Esophagus (tissue), 2 donors: ENCODE data around the gene KIZ. TPM values are rescaled to one million over a fixed set of nuclear protein-coding genes. Genes with fewer than 3 reads are reported as not detected.

Experiments used
- H3K27ac ChIP-seq, 2 donors: one replicate each; pipeline ENCODE4 v1.5.1; 2013; ENCODE audit warnings: low read depth in 2 of 2, mild to moderate bottlenecking in 2 of 2, inconsistent platforms in 1 of 2, low read length in 1 of 2, moderate library complexity in 1 of 2
- H3K27me3 ChIP-seq, 2 donors: one replicate each; pipeline ENCODE4 v1.6.1; 2013; ENCODE audit warnings: low read length in 2 of 2, control low read depth in 1 of 2, mild to moderate bottlenecking in 1 of 2; ENCODE audit not compliant: insufficient read depth in 2 of 2, control insufficient read depth in 1 of 2
- H3K36me3 ChIP-seq, 2 donors: one replicate each; pipeline ENCODE4 v1.6.1; 2013; ENCODE audit warnings: low read length in 1 of 2; ENCODE audit not compliant: control insufficient read depth in 2 of 2, insufficient read depth in 2 of 2
- H3K4me1 ChIP-seq, 2 donors: one replicate each; pipeline ENCODE4 v1.6.1; 2013; ENCODE audit warnings: low read length in 1 of 2; ENCODE audit not compliant: control insufficient read depth in 2 of 2, insufficient read depth in 2 of 2
- H3K4me3 ChIP-seq, 2 donors: one replicate each; pipeline ENCODE4 v1.5.1; 2013; ENCODE audit warnings: low read length in 2 of 2, mild to moderate bottlenecking in 2 of 2, low read depth in 1 of 2, moderate library complexity in 1 of 2
- H3K9me3 ChIP-seq, 2 donors: one replicate each; pipeline ENCODE4 v1.6.1; 2013; ENCODE audit warnings: mild to moderate bottlenecking in 2 of 2, low read depth in 1 of 2, low read length in 1 of 2, moderate library complexity in 1 of 2; ENCODE audit not compliant: control insufficient read depth in 2 of 2, insufficient read depth in 1 of 2
- WGBS, 2 donors: extraction: QIAGEN DNeasy Blood & Tissue Kit; methylation state at CpG; one replicate each; pipeline ENCODE4 v1.1.7; 2013; 5-methylcytosine and 5-hydroxymethylcytosine counted together
- polyA plus RNA-seq, 2 donors: library from polyadenylated mRNA; stranded (reverse); fragments of 200-250 nt; gene quantifications; one replicate each; pipeline ENCODE4 v1.2.3, GENCODE V29; 2013
- donor health status: healthy with polysubstance abuse.
- donor health status: Bipolar disorder and iron deficiency.

Gene KIZ
- polyA plus RNA-seq, 2 donors = 4.0 to 5.7 TPM

- Histone ChIP-seq H3K27ac (no peak overlapping the region), H3K4me3 (no peak overlapping the region), H3K36me3 (no peaks in the 10 kb centered on the region), H3K4me1 (no peaks in the 10 kb centered on the region), H3K27me3 (no peaks in the 10 kb centered on the region), H3K9me3 (no peaks in the 10 kb centered on the region)
- WGBS, 2 donors = 92 to 93% methylated on average over 3 of the region's 3 CpGs
Measured at GRCh38 chr20:21181028-21181427, 55.1 kb downstream of the KIZ start.

- H3K4me1 ChIP-seq = no peaks in the 10 kb centered on the region
- H3K9me3 ChIP-seq = no peaks in the 10 kb centered on the region
- no peak overlapping the region for H3K27ac ChIP-seq
- no peaks in the 10 kb centered on the region for H3K27me3 ChIP-seq
- H3K36me3 ChIP-seq = no peaks in the 10 kb centered on the region
- no peak overlapping the region for H3K4me3 ChIP-seq
- WGBS, 2 donors = 80 to 83% methylated on average over 7 of the region's 7 CpGs
Measured at GRCh38 chr20:21182832-21183563, 57.1 kb downstream of the KIZ start.

GRCh38 chr20:21183722-21184121 lies 57.8 kb downstream of the KIZ start:
- H3K27ac ChIP-seq = no peak overlapping the region
- no peaks in the 10 kb centered on the region for H3K4me1 ChIP-seq
- no peaks in the 10 kb centered on the region for H3K9me3 ChIP-seq
- H3K36me3 ChIP-seq = no peaks in the 10 kb centered on the region
- H3K4me3 ChIP-seq = no peak overlapping the region
- H3K27me3 ChIP-seq = no peaks in the 10 kb centered on the region
- WGBS, 2 donors = 73 to 82% methylated on average over 2 of the region's 2 CpGs

- 93% methylated on average over 3 of the region's 3 CpGs for WGBS, 2 donors
- no peak overlapping the region for H3K27ac ChIP-seq
Measured at GRCh38 chr20:21184819-21185218, 58.9 kb downstream of the KIZ start.

GRCh38 chr20:21185849-21186248 lies 60.0 kb downstream of the KIZ start:
- H3K4me1 ChIP-seq = no peaks in the 10 kb centered on the region
- WGBS, 2 donors = 93 to 94% methylated on average over 5 of the region's 5 CpGs
- no peak overlapping the region for H3K4me3 ChIP-seq
- H3K36me3 ChIP-seq = no peaks in the 10 kb centered on the region
- H3K27me3 ChIP-seq = no peaks in the 10 kb centered on the region
- H3K27ac ChIP-seq = no peak overlapping the region
- H3K9me3 ChIP-seq = no peaks in the 10 kb centered on the region

More at GRCh38 chr20:21184819-21185218, 58.9 kb downstream of the KIZ start:
- no peaks in the 10 kb centered on the region for H3K27me3 ChIP-seq
- H3K4me3 ChIP-seq = no peak overlapping the region
- no peaks in the 10 kb centered on the region for H3K9me3 ChIP-seq
- no peaks in the 10 kb centered on the region for H3K4me1 ChIP-seq
- H3K36me3 ChIP-seq = no peaks in the 10 kb centered on the region

- H3K27me3 ChIP-seq = no peaks in the 10 kb centered on the region
- no peaks in the 10 kb centered on the region for H3K9me3 ChIP-seq
- H3K27ac ChIP-seq = no peak overlapping the region
- no peak overlapping the region for H3K4me3 ChIP-seq
- H3K36me3 ChIP-seq = no peaks in the 10 kb centered on the region
- 86% methylated on average over 10 of the region's 10 CpGs for WGBS, 2 donors
- no peaks in the 10 kb centered on the region for H3K4me1 ChIP-seq
Measured at GRCh38 chr20:21189761-21190523, 64.1 kb downstream of the KIZ start.

- Histone ChIP-seq H3K4me1 (no peaks in the 10 kb centered on the region), H3K4me3 (no peak overlapping the region), H3K27me3 (no peaks in the 10 kb centered on the region), H3K36me3 (no peaks in the 10 kb centered on the region), H3K9me3 (no peaks in the 10 kb centered on the region), H3K27ac (no peak overlapping the region)
- 73 to 74% methylated on average over 1 of the region's 1 CpG for WGBS, 2 donors
Measured at GRCh38 chr20:21190869-21191268, 65.0 kb downstream of the KIZ start.

- no peaks in the 10 kb centered on the region for H3K36me3 ChIP-seq
- H3K4me1 ChIP-seq = no peaks in the 10 kb centered on the region
- H3K27ac ChIP-seq = no peak overlapping the region
- no peak overlapping the region for H3K4me3 ChIP-seq
- H3K9me3 ChIP-seq = no peaks in the 10 kb centered on the region
- WGBS, 2 donors = 54 to 67% methylated on average over 5 of the region's 5 CpGs
- no peaks in the 10 kb centered on the region for H3K27me3 ChIP-seq
Measured at GRCh38 chr20:21191839-21192238, 66.0 kb downstream of the KIZ start.

- Histone ChIP-seq H3K27me3 (no peaks in the 10 kb centered on the region), H3K9me3 (no peaks in the 10 kb centered on the region), H3K4me3 (no peak overlapping the region), H3K27ac (no peak overlapping the region), H3K36me3 (peaks cover 0 to 2% of the 10 kb centered on the region in 2 donors), H3K4me1 (no peaks in the 10 kb centered on the region)
- WGBS, 2 donors = 79 to 82% methylated on average over 2 of the region's 2 CpGs
Measured at GRCh38 chr20:21202259-21202658, 76.4 kb downstream of the KIZ start.
